Astrocyte of the cerebellum (primary cell): Measurements from ENCODE around the gene GSTP1.
"Not testable (repeated sequence)": the region's sequence is repeated elsewhere in the genome, so short reads cannot be mapped to it uniquely, and the experiment has no call there.

Source experiments
- DNase-seq: peaks from one replicate; pipeline ENCODE4 v3.0.0-alpha.2; 2011; ENCODE audit warnings: low read depth
- H3K4me3 ChIP-seq: 2 replicates; pipeline ENCODE4 v1.5.1; 2011; ENCODE audit warnings: mild to moderate bottlenecking, low read depth, low read length, moderate library complexity
- in situ Hi-C: cut with HindIII; loops from 2 replicates; pipeline ENCODE4 v1.10.0; 2017; ENCODE audit warnings: low sequenced_read_pairs
- TF ChIP-seq, protein P1 (sequence below): IDR thresholded peaks from 2 replicates; pipeline ENCODE4 v1.5.1; 2012; ENCODE audit warnings: low read length, low read depth, moderate library complexity, mild to moderate bottlenecking; ENCODE audit errors: missing control alignments

GSTP1 gene

DNA sequence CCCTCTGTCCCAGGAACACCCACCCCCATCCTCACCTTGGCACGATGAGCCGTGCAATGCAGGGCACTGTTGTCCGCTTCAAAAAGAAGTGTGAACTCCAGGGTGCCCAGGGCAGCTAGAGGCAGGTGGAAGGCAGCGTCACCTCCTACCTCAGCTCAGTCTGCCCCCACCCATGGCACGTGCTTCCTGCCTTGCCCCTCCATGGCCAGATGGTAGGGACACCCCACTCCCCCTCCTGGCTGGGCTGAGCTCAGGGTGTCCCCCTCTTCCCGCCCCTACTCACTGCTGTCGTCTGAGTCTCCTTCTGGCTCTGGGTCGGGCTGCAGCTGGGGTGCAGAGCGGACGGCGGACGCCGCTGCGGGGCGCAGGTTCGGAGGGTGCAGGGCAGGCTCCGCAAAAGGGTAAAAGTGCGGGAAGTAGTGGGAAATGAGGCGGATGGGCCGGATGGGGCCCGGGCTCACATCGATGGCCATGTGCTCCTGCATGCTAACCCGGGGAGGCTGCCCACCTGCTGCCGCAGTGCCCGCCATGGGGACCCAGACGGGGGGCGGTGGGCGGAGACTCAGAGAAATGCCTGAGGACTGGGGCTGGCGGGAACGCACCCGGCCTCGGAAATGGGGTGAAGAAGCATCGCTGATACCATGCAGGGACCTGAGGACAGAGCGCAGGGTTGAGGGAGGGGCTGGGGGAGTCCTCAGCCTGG, 32.3 kb downstream of the GSTP1 start:
- DNase-seq: no peak

DNA sequence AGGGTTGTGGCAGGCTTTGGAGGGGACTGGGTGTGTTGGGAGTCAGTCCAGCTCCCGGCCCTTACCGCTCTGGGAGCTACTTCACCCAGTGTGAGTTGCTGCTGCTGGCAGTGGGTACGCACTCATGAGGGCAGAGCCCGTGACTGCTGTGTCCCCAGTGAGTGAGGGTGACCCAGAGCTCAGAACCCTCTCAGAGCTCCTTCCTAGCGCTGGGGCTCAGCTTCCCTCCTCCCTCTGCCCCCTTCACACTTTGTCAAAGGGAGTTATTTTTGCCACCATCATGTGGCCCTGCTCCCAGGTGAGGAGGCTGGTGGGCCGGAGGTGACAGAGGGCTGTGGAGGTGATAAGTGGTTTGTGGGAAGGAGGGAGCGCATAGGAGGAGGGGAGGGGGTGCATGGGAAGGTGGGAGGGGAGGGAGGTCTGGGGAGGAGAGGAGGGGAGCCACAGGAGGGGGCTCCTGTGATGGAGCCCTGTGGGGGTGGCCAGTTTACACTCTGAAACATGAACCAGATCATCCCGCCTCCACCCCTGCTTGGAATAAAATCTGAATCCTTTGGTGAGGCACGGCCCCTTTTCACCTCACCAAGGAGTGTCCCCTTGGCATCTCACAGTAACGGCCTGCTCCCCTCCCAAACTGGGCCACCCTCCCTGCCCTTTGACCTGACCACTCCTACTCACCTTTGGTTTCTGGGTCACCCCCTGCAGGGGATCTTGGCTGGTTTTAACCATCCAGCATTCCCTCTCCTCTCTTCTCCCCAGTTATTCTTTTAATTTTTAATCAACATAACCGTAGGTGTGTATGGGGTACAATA, 33.0 kb downstream of the GSTP1 start:
- TF ChIP-seq, protein P1, sequence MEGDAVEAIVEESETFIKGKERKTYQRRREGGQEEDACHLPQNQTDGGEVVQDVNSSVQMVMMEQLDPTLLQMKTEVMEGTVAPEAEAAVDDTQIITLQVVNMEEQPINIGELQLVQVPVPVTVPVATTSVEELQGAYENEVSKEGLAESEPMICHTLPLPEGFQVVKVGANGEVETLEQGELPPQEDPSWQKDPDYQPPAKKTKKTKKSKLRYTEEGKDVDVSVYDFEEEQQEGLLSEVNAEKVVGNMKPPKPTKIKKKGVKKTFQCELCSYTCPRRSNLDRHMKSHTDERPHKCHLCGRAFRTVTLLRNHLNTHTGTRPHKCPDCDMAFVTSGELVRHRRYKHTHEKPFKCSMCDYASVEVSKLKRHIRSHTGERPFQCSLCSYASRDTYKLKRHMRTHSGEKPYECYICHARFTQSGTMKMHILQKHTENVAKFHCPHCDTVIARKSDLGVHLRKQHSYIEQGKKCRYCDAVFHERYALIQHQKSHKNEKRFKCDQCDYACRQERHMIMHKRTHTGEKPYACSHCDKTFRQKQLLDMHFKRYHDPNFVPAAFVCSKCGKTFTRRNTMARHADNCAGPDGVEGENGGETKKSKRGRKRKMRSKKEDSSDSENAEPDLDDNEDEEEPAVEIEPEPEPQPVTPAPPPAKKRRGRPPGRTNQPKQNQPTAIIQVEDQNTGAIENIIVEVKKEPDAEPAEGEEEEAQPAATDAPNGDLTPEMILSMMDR: no peak
- H3K4me3 ChIP-seq: no peak overlapping the region
- in situ Hi-C loops: no loop called here
- DNase-seq: no peak

More for the DNA sequence above, 32.3 kb downstream of the GSTP1 start:
- in situ Hi-C loops: no loop called here
- no peak overlapping the region for H3K4me3 ChIP-seq
- TF ChIP-seq, protein P1: no peak

DNA sequence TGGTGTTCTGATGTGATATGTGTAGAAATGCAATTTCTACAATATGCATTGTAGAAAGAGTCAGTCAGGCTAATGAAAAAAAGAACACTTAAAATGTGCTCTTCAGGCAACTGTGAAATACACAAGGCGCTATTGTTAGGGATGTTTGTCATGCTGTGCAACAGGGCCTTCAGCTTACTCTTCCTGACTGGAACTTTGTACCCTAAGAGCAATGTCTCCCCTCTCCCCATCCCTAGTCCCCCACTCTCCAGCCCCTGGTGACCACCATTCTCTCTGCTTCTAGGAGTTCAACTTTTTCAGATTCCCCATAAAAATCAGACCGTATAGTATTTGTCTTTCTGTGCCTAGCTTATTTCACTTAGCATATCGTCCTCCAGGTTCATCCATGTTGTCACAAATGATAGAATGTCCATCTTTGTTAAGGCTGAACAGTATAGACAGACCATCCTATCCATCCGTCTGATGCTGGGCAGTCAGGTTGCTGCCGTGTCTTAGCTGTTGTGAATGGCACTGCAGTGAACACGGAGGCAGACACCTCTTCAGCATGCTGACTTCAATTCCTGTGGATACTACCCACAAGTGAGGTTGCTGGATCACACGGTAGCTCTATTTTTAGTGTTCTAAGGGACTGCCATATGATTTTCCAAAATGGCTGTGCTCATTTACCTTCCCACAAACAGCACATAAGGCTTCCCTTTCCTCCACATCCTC, 33.8 kb downstream of the GSTP1 start:
- no peak overlapping the region for H3K4me3 ChIP-seq
- DNase-seq: no peak
- TF ChIP-seq, protein P1: no peak
- in situ Hi-C loops: no loop called here

DNA sequence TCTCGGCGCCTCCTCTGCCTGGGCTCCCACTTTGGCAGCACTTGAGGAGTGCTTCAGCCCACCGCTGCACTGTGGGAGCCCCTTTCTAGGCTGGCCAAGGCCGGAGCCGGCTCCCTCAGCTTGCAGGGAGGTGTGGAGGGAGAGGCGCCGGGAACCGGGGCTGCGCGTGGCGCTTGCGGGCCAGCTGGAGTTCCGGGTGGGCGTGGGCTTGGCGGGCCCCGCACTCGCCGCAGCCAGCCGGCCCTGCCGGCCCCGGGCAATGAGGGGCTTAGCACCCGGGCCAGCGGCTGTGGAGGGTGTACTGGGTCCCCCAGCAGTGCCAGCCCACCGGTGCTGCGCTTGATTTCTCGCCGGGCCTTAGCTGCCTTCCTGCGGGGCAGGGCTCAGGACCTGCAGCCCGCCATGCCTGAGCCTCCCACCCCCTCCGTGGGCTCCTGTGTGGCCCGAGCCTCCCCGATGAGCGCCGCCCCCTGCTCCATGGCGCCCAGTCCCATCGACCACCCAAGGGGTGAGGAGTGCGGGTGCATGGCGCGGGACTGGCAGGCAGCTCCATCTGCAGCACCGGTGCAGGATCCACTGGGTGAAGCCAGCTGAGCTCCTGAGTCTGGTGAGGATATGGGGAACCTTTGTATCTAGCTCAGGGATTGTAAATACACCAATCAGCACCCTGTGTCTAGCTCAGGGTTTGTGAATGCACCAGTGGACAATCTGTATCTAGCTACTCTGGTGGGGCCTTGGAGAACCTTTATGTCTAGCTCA, 35.5 kb downstream of the GSTP1 start:
- in situ Hi-C loops, DNase-seq, H3K4me3 ChIP-seq: not testable (repeated sequence)

DNA sequence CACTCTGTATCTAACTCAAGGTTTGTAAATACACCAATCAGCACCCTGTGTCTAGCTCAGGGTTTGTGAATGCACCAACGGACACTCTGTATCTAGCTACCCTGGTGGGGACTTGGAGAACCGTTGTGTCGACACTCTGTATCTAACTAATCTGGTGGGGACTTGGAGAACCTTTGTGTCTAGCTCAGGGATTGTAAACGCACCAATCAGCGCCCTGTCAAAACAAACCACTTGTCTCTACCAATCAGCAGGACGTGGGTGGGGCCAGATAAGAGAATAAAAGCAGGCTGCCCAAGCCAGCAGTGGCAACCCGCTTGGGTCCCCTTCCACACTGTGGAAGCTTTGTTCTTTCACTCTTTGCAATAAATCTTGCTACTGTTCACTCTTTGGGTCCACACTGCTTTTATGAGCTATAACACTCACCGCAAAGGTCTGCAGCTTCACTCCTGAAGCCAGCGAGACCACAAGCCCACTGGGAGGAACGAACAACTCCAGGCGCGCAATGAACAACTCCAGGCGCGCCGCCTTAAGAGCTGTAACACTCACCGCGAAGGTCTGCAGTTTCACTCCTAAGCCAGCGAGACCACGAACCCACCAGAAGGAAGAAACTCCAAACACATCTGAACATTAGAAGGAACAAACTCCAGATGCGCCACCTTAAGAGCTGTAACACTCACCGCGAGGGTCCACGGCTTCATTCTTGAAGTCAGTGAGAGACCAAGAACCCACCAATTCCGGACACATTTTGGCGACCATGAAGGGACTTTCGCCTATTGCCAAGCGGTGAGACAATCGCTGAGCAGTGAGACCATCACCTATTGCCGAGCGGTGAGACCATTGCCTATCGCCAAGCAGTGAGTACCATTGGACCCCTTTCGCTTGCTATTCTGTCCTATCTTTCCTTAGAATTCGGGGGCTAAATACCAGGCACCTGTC, 36.3 kb downstream of the GSTP1 start:
- DNase-seq, in situ Hi-C loops, H3K4me3 ChIP-seq: not testable (repeated sequence)

DNA sequence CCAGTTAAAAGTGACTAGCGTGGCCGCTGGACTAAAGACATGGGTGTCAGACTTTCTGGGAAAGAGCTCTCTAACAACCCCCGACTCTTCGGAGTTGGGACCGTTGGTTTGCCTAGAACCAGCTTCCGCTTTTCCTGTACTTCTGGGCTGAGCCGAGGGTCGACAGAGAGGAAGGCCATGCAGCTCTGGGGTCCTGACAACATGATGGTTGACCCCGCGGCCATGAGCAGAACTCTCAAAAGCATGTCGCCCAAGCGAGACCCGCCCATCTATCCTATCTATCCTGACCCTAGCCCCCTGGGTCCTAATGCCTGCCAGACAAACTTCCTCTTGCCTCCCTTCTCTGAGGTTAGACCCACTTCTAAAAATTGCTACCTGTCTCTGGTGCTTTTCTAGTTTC, 37.0 kb downstream of the GSTP1 start:
- in situ Hi-C loops, DNase-seq, H3K4me3 ChIP-seq: not testable (repeated sequence)

DNA sequence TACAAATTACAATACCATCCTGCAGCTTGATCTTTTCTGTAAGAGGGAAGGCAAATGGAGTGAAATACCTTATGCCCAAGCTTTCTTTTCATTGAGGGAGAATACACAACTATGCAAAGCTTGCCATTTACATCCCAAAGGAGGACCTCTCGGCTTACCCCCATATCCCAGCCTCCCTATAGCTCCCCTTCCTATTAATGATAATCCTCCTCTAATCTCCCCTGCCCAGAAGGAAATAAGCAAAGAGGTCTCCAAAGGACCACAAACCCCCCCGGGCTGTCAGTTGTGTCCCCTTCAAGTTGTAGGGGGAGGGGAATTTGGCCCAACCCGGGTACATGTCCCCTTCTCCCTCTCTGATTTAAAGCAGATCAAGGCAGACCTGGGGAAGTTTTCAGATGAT, 38.3 kb downstream of the GSTP1 start:
- DNase-seq, in situ Hi-C loops, H3K4me3 ChIP-seq: not testable (repeated sequence)

DNA sequence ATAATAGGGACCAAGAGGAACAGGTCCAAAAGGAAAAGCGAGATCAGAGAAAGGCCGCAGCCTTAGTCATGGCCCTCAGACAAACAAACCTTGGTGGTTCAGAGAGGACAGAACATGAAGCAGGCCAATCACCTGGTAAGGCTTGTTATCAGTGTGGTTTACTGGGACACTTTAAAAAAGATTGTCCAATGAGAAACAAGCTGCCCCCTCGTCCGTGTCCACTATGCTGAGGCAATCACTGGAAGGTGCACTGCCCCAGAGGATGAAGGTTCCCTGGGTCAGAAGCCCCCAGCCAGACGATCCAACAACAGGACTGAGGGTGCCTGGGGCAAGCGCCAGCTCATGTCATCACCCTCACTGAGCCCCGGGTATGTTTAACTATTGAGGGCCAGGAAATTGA, 39.3 kb downstream of the GSTP1 start:
- DNase-seq, H3K4me3 ChIP-seq, in situ Hi-C loops: not testable (repeated sequence)

DNA sequence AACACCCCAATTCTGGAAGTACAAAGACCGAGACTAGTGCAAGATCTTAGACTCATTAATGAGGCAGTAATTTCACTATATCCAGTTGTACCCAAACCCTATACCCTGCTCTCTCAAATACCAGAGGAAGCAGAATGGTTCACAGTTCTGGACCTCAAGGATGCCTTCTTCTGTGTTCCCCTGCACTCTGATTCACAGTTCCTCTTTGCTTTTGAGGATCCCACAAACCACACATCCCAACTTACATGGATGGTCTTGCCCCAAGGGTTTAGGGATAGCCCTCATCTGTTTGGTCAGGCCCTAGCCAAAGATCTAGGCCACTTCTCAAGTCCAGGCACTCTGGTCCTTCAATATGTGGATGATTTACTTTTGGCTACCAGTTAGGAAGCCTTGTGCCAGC, 40.2 kb downstream of the GSTP1 start:
- in situ Hi-C loops, DNase-seq: not testable (repeated sequence)

DNA sequence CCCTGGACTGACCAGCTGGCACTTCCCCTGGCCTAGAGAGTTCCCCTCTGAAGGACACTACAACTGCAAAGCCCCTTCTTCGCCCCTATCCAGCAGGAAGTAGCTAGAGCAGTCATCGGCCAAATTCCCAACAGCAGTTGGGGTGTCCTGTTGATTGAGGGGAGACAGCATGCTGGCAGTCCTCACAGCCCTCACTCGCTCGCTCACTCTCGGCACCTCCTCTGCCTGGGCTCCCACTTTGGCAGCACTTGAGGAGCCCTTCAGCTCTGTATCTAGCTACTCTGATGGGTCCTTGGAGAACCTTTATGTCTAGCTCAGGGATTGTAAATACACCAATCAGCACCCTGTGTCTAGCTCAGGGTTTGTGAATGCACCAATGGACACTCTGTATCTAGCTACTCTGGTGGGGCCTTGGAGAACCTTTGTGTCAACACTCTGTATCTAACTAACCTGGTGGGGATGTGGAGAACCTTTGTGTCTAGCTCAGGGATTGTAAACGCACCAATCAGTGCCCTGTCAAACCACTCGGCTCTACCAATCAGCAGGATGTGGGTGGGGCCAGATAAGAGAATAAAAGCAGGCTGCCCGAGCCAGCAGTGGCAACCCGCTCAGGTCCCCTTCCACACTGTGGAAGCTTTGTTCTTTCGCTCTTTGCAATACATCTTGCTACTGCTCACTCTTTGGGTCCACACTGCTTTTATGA, 42.7 kb downstream of the GSTP1 start:
- DNase-seq, in situ Hi-C loops, H3K4me3 ChIP-seq: not testable (repeated sequence)

More for the DNA sequence above, 40.2 kb downstream of the GSTP1 start:
- not testable (repeated sequence) for H3K4me3 ChIP-seq
